ENCODE measurements around the gene HOXB9.
A peak's percentile ranks its signal among the peaks of the same experiment; 100 is the strongest.

The HOXB9 gene

DNA sequence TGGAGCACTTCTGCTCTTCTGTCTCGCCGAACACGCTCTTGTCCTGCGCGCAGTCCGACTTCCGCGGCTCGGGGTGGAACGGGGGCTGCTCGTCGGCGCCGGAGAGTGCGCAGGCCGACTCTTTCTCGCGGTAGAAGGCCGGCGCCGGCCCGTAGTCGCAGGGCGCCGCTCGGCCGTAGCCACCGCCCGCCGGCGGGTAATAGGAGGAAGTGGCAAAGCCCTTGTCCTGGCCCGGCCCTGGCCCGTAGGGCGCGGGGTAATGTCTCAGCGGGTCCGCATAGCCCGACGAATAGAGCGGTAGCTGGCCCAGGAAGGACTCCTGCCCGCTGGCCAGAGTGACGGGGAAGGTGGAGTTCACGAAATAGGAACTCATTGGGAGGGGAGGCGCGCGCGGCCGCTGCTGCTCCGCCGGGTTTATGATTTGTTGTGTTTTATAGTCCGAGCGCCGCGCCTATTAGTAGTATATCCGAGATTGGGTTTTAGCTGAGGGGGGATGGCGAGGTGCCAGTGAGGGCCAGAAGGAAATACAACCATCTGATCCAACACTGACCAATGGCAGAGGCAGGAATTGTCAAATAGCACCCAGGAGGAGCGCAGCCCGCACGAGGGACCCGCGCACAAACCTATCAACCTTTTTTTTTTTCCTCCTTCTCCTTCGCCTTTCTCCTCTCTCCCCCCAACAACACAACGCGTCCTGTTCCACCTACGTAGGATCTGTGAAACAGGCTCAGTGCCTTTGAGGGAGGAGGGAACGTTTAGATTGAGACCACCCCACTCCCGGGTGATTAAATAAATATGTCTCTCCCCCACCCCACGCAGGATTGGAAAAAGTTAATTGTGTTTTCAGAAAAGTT is 28.2 kb downstream of the HOXB9 start:
- peak; percentile 38 for DNase-seq (ENCODE audit: low read depth)
- no peak overlapping the region for H3K4me3 ChIP-seq (ENCODE audit: low read depth, low read length)
- TF ChIP-seq POLR2A (IDR thresholded peaks at IDR 0.05; ENCODE audit: extremely low read depth, insufficient read length), result no peak
- no peak for TF ChIP-seq MYC (IDR thresholded peaks at IDR 0.05; ENCODE audit: low read depth, low read length)
- TF ChIP-seq, protein P1, sequence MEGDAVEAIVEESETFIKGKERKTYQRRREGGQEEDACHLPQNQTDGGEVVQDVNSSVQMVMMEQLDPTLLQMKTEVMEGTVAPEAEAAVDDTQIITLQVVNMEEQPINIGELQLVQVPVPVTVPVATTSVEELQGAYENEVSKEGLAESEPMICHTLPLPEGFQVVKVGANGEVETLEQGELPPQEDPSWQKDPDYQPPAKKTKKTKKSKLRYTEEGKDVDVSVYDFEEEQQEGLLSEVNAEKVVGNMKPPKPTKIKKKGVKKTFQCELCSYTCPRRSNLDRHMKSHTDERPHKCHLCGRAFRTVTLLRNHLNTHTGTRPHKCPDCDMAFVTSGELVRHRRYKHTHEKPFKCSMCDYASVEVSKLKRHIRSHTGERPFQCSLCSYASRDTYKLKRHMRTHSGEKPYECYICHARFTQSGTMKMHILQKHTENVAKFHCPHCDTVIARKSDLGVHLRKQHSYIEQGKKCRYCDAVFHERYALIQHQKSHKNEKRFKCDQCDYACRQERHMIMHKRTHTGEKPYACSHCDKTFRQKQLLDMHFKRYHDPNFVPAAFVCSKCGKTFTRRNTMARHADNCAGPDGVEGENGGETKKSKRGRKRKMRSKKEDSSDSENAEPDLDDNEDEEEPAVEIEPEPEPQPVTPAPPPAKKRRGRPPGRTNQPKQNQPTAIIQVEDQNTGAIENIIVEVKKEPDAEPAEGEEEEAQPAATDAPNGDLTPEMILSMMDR (IDR thresholded peaks at IDR 0.05; ENCODE audit: low read depth, low read length), result no peak
- TF ChIP-seq, protein P2, sequence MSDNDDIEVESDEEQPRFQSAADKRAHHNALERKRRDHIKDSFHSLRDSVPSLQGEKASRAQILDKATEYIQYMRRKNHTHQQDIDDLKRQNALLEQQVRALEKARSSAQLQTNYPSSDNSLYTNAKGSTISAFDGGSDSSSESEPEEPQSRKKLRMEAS (IDR thresholded peaks at IDR 0.05; ENCODE audit: low read depth, low read length), result no peak

DNA sequence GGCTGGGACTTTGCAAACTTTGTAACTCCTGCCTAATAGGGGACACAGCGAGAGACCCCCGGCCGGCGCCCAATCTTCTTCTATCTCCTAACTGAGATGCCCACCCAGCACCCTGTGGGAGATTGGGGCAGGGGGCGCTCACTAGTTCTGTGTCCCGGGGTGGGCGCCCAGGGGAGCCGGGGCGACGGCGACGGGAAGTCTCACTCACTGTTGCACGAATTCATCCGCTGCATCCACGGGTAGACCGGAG is 28.7 kb downstream of the HOXB9 start:
- TF ChIP-seq, protein P2 (IDR thresholded peaks at IDR 0.05; ENCODE audit: low read depth, low read length), result no peak
- TF ChIP-seq POLR2A (IDR thresholded peaks at IDR 0.05; ENCODE audit: extremely low read depth, insufficient read length), result no peak
- TF ChIP-seq, protein P1 (IDR thresholded peaks at IDR 0.05; ENCODE audit: low read depth, low read length), result no peak
- no peak for TF ChIP-seq MYC (IDR thresholded peaks at IDR 0.05; ENCODE audit: low read depth, low read length)
- no peak overlapping the region for H3K4me3 ChIP-seq (ENCODE audit: low read depth, low read length)

DNA sequence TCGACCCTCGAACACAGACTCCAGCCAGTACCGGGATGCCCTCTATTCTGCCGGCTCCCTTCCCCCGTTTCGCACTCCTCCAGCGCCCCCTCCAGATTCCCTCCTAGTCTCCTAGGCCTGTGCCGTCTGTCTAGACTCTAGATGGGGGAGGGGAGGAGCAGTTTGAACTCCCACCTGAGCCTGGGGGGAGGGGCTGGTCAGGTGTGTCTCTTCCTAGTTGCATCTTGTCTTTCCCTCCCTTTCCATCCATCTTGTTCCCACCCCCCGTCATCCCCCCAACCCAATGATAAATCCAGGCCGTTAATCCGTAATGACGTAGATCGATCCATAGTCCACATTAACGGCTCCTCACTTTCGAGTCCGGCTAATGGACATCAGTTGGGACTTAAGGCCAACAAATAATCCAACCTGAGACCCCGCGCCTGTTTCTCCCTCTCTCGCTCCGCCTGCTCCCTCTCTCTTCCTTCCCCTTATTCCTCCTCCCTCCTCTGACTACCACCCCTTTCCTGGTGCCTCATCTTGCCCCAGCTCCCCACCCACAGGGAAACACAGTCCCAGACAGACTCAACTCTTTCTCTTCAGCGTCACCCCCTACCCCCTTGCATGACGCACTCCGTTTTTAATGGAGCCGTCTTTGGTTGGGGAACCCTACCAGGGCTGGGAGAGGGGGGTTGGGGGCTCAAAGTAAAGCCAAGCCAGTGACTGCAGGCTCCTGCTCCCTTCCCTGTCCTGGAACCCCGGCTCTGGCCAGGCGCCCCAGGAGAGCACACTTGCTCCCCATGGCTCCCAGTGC is 29.2 kb downstream of the HOXB9 start:
- H3K4me3 ChIP-seq (ENCODE audit: low read depth, low read length), result no peak overlapping the region
- DNase-seq (ENCODE audit: low read depth), result no peak
- TF ChIP-seq POLR2A (IDR thresholded peaks at IDR 0.05; ENCODE audit: extremely low read depth, insufficient read length) (no peak), MYC (IDR thresholded peaks at IDR 0.05; ENCODE audit: low read depth, low read length) (no peak)
- TF ChIP-seq, protein P1 (IDR thresholded peaks at IDR 0.05; ENCODE audit: low read depth, low read length), result no peak
- TF ChIP-seq, protein P2 (IDR thresholded peaks at IDR 0.05; ENCODE audit: low read depth, low read length), result no peak

More for the DNA sequence above, 28.7 kb downstream of the HOXB9 start:
- no peak for DNase-seq (ENCODE audit: low read depth)

DNA sequence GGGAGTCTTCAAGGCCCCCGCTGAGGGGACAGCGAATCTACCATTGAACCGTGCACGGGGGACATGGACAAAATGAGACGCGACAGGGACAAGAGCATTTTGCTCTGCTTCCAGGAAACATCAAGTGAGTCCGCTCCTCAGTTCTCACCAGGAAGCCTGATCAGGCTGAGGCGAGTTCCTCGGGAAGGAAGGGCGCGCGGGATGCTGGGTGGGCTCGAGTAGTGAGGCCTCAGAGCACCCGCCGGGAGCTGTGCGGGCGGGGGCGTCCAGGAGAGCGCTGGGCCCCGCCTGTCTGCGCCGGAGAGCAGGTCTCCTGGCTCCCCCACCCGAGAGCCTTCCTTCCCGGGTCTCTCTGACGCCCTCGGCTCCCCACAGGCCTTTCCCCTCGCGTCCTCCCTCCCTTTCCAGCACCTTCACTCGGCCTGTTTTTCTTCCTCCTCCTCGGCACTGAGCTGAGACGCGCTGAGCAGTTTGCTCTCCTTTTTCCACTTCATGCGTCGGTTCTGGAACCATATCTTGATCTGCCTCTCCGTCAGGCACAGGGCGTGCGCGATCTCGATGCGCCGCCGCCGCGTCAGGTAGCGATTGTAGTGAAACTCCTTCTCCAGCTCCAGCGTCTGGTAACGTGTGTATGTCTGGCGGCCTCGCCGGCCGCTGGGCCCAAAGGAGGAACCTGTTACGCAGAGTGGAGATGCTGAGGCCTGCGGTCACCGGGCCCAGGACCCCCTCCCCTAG is 30.0 kb downstream of the HOXB9 start:
- no peak for DNase-seq (ENCODE audit: low read depth)
- no peak overlapping the region for H3K4me3 ChIP-seq (ENCODE audit: low read depth, low read length)
- TF ChIP-seq, protein P2 (IDR thresholded peaks at IDR 0.05; ENCODE audit: low read depth, low read length), result no peak
- TF ChIP-seq MYC (IDR thresholded peaks at IDR 0.05; ENCODE audit: low read depth, low read length), result no peak
- TF ChIP-seq, protein P1 (IDR thresholded peaks at IDR 0.05; ENCODE audit: low read depth, low read length), result no peak
- no peak for TF ChIP-seq POLR2A (IDR thresholded peaks at IDR 0.05; ENCODE audit: extremely low read depth, insufficient read length)

DNA sequence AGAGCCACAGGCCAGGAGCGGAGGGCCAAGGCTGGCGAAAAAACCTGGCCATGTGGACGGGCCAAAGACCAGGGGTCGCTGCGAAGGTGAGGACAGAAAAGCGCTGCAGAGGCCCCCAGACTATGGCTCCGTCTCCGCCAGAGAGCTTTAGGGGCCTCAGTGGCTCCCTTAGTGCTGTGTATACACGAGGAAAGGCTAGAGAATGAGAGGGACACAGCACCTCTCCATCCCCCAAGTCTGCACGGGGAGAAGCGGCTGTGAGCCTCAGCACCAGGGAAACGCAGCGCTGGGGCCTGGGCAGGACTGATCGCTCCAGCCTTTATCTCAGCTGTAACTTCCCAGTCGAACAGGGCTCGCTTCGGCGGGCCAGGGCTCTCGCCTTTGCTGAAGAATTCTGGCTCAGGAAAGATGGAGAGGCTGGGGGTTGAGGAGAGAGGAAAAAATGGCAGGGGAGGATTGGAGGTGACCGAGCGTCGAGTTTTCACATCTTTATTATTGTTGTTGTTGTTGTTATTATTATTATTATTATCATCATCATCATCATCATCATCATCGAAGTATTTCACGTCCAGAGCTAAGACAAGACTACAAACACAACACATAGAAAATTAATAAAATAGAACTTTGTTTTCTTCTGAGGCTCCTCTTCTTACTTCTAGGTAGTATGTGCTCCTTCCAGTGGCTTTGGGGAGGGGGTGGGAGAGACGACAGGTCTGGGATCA is 30.7 kb downstream of the HOXB9 start:
- H3K4me3 ChIP-seq (ENCODE audit: low read depth, low read length), result no peak overlapping the region
- TF ChIP-seq POLR2A (IDR thresholded peaks at IDR 0.05; ENCODE audit: extremely low read depth, insufficient read length), result no peak
- TF ChIP-seq, protein P1 (IDR thresholded peaks at IDR 0.05; ENCODE audit: low read depth, low read length), result no peak
- no peak for TF ChIP-seq MYC (IDR thresholded peaks at IDR 0.05; ENCODE audit: low read depth, low read length)
- TF ChIP-seq, protein P2 (IDR thresholded peaks at IDR 0.05; ENCODE audit: low read depth, low read length), result no peak

More for the DNA sequence above, 30.7 kb downstream of the HOXB9 start:
- DNase-seq (ENCODE audit: low read depth), result no peak

Measured in NB4 (cell line).